CD4-positive, alpha-beta T cell (primary cell): ENCODE results near the gene HRH4. TPM values are rescaled to one million over a fixed set of nuclear protein-coding genes. Genes with fewer than 3 reads are reported as not detected.

Experiments used
- ATAC-seq: fragments of 200-7000 bp; cut with Tn5 transposase; one replicate; pipeline ENCODE4 v1.10.0; 2022; ENCODE audit warnings: mild to moderate bottlenecking; ENCODE audit not compliant: poor library complexity
- CTCF ChIA-PET: fragments of 350-600 bp; sonication (Branson Sonifier 250); formaldehyde crosslinking; loops from one replicate; lab custom pipeline; 2021; ENCODE audit warnings: antibody characterized with exemption, inconsistent platforms; lab: Charles Lee
- POLR2A ChIA-PET: fragments of 350-600 bp; sonication (Branson Sonifier 250); formaldehyde crosslinking; loops from one replicate; lab custom pipeline; 2021; ENCODE audit warnings: antibody characterized with exemption, inconsistent platforms; lab: Charles Lee
- DNase-seq, 14 experiments: peaks; one replicate each; pipeline ENCODE4 v3.0.0-alpha.2; 2013 to 2020; ENCODE audit warnings: mixed read lengths in 2 of 14
- H3K27ac ChIP-seq, 2 donors: one replicate each; pipeline versions ENCODE4 v1.5.1 to v1.7.0; 2013; ENCODE audit warnings: low read length in 2 of 2, low read depth in 1 of 2, mild to moderate bottlenecking in 1 of 2
- H3K27me3 ChIP-seq, 2 experiments: 1 replicate in 1 of 2; 2 replicates in 1 of 2; pipeline versions ENCODE4 v1.6.1 to v1.7.0; 2013; ENCODE audit warnings: low read length in 2 of 2, control low read depth in 1 of 2, mild to moderate bottlenecking in 1 of 2, moderate library complexity in 1 of 2; ENCODE audit not compliant: insufficient read depth in 2 of 2, control insufficient read depth in 1 of 2
- H3K36me3 ChIP-seq: one replicate; pipeline ENCODE4 v1.6.1; 2013; ENCODE audit warnings: low read length, control low read depth; ENCODE audit not compliant: insufficient read depth
- H3K4me1 ChIP-seq: one replicate; pipeline ENCODE4 v1.6.1; 2013; ENCODE audit warnings: low read length, control low read depth; ENCODE audit not compliant: insufficient read depth
- H3K4me3 ChIP-seq: one replicate; pipeline ENCODE4 v1.5.1; 2013; ENCODE audit warnings: mild to moderate bottlenecking, low read length, moderate library complexity
- H3K9me3 ChIP-seq, 2 experiments: 1 replicate in 1 of 2; 2 replicates in 1 of 2; pipeline versions ENCODE4 v1.6.1 to v1.7.0; 2013; ENCODE audit warnings: low read length in 2 of 2, mild to moderate bottlenecking in 2 of 2, control low read depth in 1 of 2, moderate library complexity in 1 of 2; ENCODE audit not compliant: control insufficient read depth in 1 of 2, insufficient read depth in 1 of 2
- H3K27ac Mint-ChIP-seq: one replicate; pipeline ENCODE4 v1.8.0; 2020; ENCODE audit warnings: mixed read lengths
- H3K27me3 Mint-ChIP-seq: one replicate; pipeline ENCODE4 v1.8.0; 2021; ENCODE audit warnings: mixed read lengths
- H3K36me3 Mint-ChIP-seq: one replicate; pipeline ENCODE4 v1.8.0; 2021; ENCODE audit warnings: low read depth, mixed read lengths
- H3K4me1 Mint-ChIP-seq: one replicate; pipeline ENCODE4 v1.8.0; 2021; ENCODE audit warnings: low read depth, mixed read lengths
- H3K4me3 Mint-ChIP-seq: one replicate; pipeline ENCODE4 v1.8.0; 2020; ENCODE audit warnings: mild to moderate bottlenecking, mixed read lengths
- H3K9me3 Mint-ChIP-seq: one replicate; pipeline ENCODE4 v1.8.0; 2020; ENCODE audit warnings: mixed read lengths
- CTCF ChIP-seq: fragments of 200-600 bp; IDR thresholded peaks from one replicate; pipeline ENCODE4 v1.8.0; 2022; ENCODE audit warnings: antibody characterized with exemption, mild to moderate bottlenecking
- intact Hi-C, 2 experiments: fragments of 100-400 bp; cut with DNase I in 1 of 2; cut with micrococcal nuclease in 1 of 2; formaldehyde crosslinking; loops; one replicate each; pipeline versions ENCODE4 v1.15.1 to v1.9.0; 2023 to 2025; cut with DNase I, micrococcal nuclease
- total RNA-seq, 174 experiments: library from RNA in 2 of 174; stranded (reverse) in 2 of 174; gene quantifications; one replicate each; pipeline ENCODE4 v1.2.3 and lab custom pipeline; 2021 to 2026

Gene HRH4
- total RNA-seq, 2 experiments from 2014 or later = 0.22 to 0.34 TPM

GRCh38 chr18:24426073-24426397 is 34.4 kb upstream of the HRH4 start:
- H3K27me3 ChIP-seq = peaks cover 0 to 12% of the 10 kb centered on the region in 2 experiments
- Mint-ChIP-seq H3K9me3 (peaks cover 7% of the 10 kb centered on the region), H3K4me1 (peaks cover 32% of the 10 kb centered on the region), H3K4me3 (peak overlapping the region; percentile 82), H3K27ac (peak overlapping the region; percentile 72), H3K27me3 (peaks cover 36% of the 10 kb centered on the region), H3K36me3 (peaks cover 25% of the 10 kb centered on the region)
- H3K36me3 ChIP-seq = no peaks in the 10 kb centered on the region
- H3K4me1 ChIP-seq = peaks cover 17% of the 10 kb centered on the region
- no peak overlapping the region for H3K27ac ChIP-seq
- POLR2A ChIA-PET = interaction anchor here (1.4 kb wide), 2 partner anchors 12 to 28 kb away, joined by 4 to 6 read pairs; partner anchors contain the start of gene OSBPL1A
- no peak for DNase-seq
- no peak for ATAC-seq
- H3K4me3 ChIP-seq = peak overlapping the region; percentile 74
- intact Hi-C loops = loop anchor here in 1 of 2 experiments (5.0 to 10.0 kb wide), 2 partner anchors 34 to 841 kb away; partner anchors contain the start of gene NPC1
- CTCF ChIA-PET = no interaction called here
- TF ChIP-seq CTCF = no peak
- peaks cover 0 to 5% of the 10 kb centered on the region in 2 experiments for H3K9me3 ChIP-seq

GRCh38 chr18:24426398-24427294 is 33.8 kb upstream of the HRH4 start, which contains the start of gene IMPACT:
TSS of gene IMPACT (plus strand) at chr18:24426670. CDS start at chr18:24426757, 87 bp downstream.
- Histone ChIP-seq H3K36me3 (no peaks in the 10 kb centered on the region), H3K4me3 (peak within 1 kb of the TSS; percentile 74), H3K27me3 (peaks cover 0 to 12% of the 10 kb centered on the region in 2 experiments), H3K27ac (no peak within 1 kb of the TSS), H3K4me1 (peaks cover 17% of the 10 kb centered on the region), H3K9me3 (peaks cover 0 to 5% of the 10 kb centered on the region in 2 experiments)
- peak within 1 kb of the TSS; percentile 72 for H3K27ac Mint-ChIP-seq
- peaks cover 32% of the 10 kb centered on the region for H3K4me1 Mint-ChIP-seq
- peak; percentile 86 for ATAC-seq
- H3K36me3 Mint-ChIP-seq = peaks cover 29% of the 10 kb centered on the region
- DNase-seq = peak; percentile 52 to 91 (median 74)
- peaks cover 30% of the 10 kb centered on the region for H3K27me3 Mint-ChIP-seq
- TF ChIP-seq CTCF = no peak
- peak within 1 kb of the TSS; percentile 90 for H3K4me3 Mint-ChIP-seq
- CTCF ChIA-PET = no interaction called here
- POLR2A ChIA-PET = interaction anchor here (0.5 to 1.4 kb wide), 5 partner anchors 10 to 973 kb away, joined by 3 to 6 read pairs (median 3); partner anchors contain the start of gene OSBPL1A
- H3K9me3 Mint-ChIP-seq = peaks cover 7% of the 10 kb centered on the region
- intact Hi-C loops = loop anchor here in 1 of 2 experiments (5.0 to 10.0 kb wide), 2 partner anchors 34 to 842 kb away; partner anchors contain the start of gene NPC1

GRCh38 chr18:24427484-24427883 is 33.0 kb upstream of the HRH4 start:
- no peak for ATAC-seq
- Mint-ChIP-seq H3K36me3 (peaks cover 32% of the 10 kb centered on the region), H3K27ac (peak overlapping the region; percentile 69), H3K4me3 (peak overlapping the region; percentile 90), H3K4me1 (peaks cover 32% of the 10 kb centered on the region), H3K27me3 (peaks cover 22% of the 10 kb centered on the region), H3K9me3 (peaks cover 7% of the 10 kb centered on the region)
- intact Hi-C loops = loop anchor here in 1 of 2 experiments (5.0 to 10.0 kb wide), 2 partner anchors 35 to 843 kb away; partner anchors contain the start of gene NPC1
- no peaks in the 10 kb centered on the region for H3K36me3 ChIP-seq
- H3K27ac ChIP-seq = no peak overlapping the region
- no peak for DNase-seq
- H3K9me3 ChIP-seq = peaks cover 0 to 5% of the 10 kb centered on the region in 2 experiments
- peaks cover 17% of the 10 kb centered on the region for H3K4me1 ChIP-seq
- no peak overlapping the region for H3K4me3 ChIP-seq
- POLR2A ChIA-PET = interaction anchor here (0.5 to 1.4 kb wide), 4 partner anchors 14 to 974 kb away, joined by 3 to 6 read pairs (median 4); partner anchors contain the start of gene OSBPL1A
- CTCF ChIA-PET = no interaction called here
- TF ChIP-seq CTCF = no peak
- H3K27me3 ChIP-seq = peaks cover 0 to 7% of the 10 kb centered on the region in 2 experiments
